ENCODE results near the gene PRKCE. TPM values are rescaled to one million over a fixed set of nuclear protein-coding genes. Genes with fewer than 3 reads are reported as not detected.

Gene PRKCE
- total RNA-seq, 4 donors from 2014 or later = 20.0 to 29.7 (median 25.2) TPM

DNA sequence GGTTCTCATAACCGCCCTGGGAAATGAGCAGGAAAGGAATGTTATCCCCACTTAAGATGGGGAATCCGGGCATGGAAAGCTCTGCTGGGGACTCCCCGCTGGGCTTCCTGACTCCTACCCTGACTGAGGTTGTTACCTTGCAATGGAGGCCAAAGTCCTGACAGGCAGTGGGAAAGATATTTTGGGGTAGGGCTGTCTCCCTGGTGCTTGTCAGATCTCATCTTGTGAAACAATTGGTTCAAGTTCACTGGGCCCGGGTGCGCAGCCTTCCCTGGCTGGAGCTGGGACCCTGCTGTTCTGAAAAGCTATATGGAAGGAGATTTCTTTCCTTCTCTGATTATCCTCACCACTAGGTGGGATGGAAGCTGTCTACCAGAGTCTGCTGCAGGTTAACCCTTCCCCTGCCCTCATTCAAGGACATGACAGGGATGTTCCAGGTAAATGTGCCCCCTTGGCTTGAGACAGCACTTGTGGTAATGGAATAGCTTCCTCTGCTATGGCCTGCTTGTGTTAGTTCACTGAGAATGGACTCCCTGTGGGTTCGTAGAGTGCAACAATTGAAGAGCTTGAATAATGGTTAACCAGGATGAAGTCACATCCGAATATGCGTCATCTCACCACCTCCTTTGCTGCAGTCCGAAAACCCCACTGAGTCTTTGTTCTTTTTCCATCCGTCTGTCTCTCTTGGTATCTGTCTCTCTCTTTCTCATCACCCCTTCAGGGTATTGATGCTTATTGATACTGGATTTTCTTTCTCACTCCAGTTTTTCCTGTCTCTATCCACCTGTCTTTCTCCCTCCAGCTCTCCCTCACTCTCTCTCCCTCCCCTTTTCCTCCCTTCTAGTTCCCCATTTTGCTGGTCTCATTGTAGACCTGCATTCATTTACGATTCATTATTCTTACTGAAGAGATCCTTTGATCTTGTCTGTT lies 577.9 kb downstream of the PRKCE start:
- no peaks in the 10 kb centered on the region for H3K36me3 ChIP-seq
- H3K9me3 ChIP-seq = no peaks in the 10 kb centered on the region
- H3K27ac ChIP-seq = peak overlapping the region in 1 of 4 donors; percentile 44
- H3K4me3 ChIP-seq = no peak overlapping the region
- DNase-seq = peak in 1 of 3 donors; percentile 55
- peaks cover 0 to 11% (median 6%) of the 10 kb centered on the region in 4 donors for H3K4me1 ChIP-seq
- H3K27me3 ChIP-seq = no peaks in the 10 kb centered on the region
- TF ChIP-seq, protein P1, sequence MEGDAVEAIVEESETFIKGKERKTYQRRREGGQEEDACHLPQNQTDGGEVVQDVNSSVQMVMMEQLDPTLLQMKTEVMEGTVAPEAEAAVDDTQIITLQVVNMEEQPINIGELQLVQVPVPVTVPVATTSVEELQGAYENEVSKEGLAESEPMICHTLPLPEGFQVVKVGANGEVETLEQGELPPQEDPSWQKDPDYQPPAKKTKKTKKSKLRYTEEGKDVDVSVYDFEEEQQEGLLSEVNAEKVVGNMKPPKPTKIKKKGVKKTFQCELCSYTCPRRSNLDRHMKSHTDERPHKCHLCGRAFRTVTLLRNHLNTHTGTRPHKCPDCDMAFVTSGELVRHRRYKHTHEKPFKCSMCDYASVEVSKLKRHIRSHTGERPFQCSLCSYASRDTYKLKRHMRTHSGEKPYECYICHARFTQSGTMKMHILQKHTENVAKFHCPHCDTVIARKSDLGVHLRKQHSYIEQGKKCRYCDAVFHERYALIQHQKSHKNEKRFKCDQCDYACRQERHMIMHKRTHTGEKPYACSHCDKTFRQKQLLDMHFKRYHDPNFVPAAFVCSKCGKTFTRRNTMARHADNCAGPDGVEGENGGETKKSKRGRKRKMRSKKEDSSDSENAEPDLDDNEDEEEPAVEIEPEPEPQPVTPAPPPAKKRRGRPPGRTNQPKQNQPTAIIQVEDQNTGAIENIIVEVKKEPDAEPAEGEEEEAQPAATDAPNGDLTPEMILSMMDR (IDR thresholded peaks at IDR 0.05) = peak in 1 of 6 experiments; percentile 5
- no peak for TF ChIP-seq POLR2A (IDR thresholded peaks at IDR 0.05)

DNA sequence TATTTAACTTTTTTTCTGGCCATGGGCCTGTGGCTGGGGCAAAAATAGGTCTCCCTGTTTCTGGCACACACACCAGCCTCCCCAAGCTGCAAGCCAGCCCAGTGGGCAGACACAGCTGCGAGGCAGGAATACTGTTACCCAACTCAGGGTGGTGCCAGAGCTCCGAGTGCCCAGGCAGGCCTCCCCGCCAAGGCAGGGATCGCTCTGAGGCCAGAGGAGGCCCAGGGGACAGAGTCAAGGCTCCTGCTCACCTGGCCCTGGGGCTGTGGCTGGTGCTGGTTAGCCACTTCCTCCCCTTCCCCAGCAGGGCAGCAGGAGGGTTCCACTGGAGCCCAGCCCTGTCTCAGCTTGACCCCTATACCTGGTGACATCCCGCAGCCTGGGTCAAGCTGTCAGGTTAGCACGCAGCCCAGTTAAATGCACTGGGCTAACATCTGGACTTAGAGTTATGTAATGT lies 578.7 kb downstream of the PRKCE start:
- peak in 1 of 3 donors; percentile 57 for DNase-seq
- H3K36me3 ChIP-seq = no peaks in the 10 kb centered on the region
- H3K4me1 ChIP-seq = peaks cover 0 to 7% (median 6%) of the 10 kb centered on the region in 4 donors
- TF ChIP-seq POLR2A (IDR thresholded peaks at IDR 0.05) = no peak
- TF ChIP-seq, protein P1 (IDR thresholded peaks at IDR 0.05) = no peak
- H3K27ac ChIP-seq = peak overlapping the region in 1 of 4 donors; percentile 51
- H3K27me3 ChIP-seq = no peaks in the 10 kb centered on the region
- H3K9me3 ChIP-seq = no peaks in the 10 kb centered on the region
- H3K4me3 ChIP-seq = no peak overlapping the region

DNA sequence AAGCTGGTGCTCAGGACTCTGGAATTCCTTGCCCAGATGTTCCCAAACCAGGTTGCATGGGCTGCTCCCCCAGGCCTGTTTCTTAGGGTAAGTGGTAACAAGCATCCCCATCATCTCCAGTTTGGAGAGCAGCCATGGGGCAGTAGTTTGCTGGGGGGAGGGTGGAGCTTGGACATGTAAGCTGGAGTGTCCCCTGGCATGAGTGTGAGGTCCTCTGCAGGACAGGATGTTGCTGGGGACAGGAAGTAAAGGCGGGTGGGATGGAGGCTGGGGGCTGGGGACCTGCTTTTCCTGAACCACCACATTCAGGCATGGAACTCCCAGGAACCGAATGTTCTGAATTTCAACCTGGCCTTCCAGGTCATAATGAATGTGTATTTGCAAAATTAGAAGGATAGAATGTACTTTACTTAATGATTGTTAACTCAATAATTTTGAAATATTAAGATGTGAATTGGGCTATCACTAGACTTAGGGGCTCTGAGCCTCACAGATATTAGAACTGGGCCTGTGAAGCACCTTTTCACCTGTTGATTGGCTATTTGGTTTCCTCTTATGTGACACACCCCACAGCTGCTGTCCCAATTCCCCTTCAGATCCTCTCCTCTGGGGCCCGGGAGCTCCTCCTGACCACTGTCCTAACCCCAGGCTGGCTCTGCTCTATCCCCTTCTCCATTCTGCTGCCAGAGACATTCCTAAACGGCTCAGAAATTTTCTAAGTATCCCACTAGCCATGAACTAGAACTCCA lies 579.4 kb downstream of the PRKCE start:
- H3K9me3 ChIP-seq = no peaks in the 10 kb centered on the region
- no peak for DNase-seq
- no peak overlapping the region for H3K4me3 ChIP-seq
- peaks cover 0 to 7% (median 5%) of the 10 kb centered on the region in 4 donors for H3K4me1 ChIP-seq
- no peaks in the 10 kb centered on the region for H3K36me3 ChIP-seq
- H3K27ac ChIP-seq = peak overlapping the region in 1 of 4 donors; percentile 51
- no peaks in the 10 kb centered on the region for H3K27me3 ChIP-seq
- TF ChIP-seq, protein P1 (IDR thresholded peaks at IDR 0.05) = no peak
- no peak for TF ChIP-seq POLR2A (IDR thresholded peaks at IDR 0.05)

DNA sequence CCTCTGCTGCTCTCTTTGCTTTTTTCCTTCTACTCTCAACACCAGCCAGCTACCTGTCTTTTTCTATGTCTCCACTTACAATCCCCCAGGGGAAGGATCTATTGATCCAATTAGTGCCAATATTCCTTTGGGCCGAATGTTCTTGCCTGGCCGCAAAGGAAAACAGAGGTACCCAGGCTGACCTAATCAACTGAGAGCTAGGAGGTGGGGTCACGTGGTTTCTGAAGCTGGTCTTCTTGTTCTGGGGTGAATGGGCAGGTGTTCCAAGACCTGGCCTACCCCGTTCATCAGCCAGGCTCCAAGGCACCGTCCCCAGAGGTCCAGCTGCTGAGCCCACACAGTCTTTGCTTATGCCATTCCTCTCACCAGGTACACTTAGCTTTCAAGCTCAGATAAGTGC lies 580.2 kb downstream of the PRKCE start:
- peaks cover 0 to 7% (median 5%) of the 10 kb centered on the region in 4 donors for H3K4me1 ChIP-seq
- H3K27ac ChIP-seq = no peak overlapping the region
- no peak overlapping the region for H3K4me3 ChIP-seq
- no peaks in the 10 kb centered on the region for H3K9me3 ChIP-seq
- no peak for TF ChIP-seq POLR2A (IDR thresholded peaks at IDR 0.05)
- TF ChIP-seq, protein P1 (IDR thresholded peaks at IDR 0.05) = no peak
- H3K36me3 ChIP-seq = no peaks in the 10 kb centered on the region
- no peak for DNase-seq
- H3K27me3 ChIP-seq = no peaks in the 10 kb centered on the region

DNA sequence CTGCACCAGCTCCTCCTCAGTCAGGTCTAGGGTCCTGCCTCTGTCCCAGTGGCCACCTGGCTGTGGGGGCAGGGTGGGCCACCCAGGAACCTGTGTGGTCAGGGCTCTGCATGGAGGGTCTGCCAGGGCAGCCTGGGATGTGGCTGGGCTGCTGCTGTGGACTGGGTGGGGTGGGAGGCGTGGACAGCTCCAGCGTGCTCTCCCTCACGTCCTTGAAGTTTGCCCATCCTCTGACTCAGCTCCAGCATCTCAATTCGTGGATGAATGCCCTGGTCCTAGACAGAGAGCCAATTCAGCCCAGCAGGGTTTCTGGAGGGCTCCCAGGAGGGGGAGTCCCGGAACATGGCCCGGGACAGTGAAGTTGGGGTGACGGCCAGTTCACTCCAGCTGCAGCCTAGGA lies 581.4 kb downstream of the PRKCE start:
- no peak for DNase-seq
- Histone ChIP-seq H3K27ac (no peak overlapping the region), H3K27me3 (no peaks in the 10 kb centered on the region), H3K4me3 (no peak overlapping the region), H3K4me1 (peaks cover 0 to 7% (median 5%) of the 10 kb centered on the region in 4 donors), H3K9me3 (no peaks in the 10 kb centered on the region), H3K36me3 (no peaks in the 10 kb centered on the region)
- TF ChIP-seq, protein P1 (IDR thresholded peaks at IDR 0.05) = no peak
- no peak for TF ChIP-seq POLR2A (IDR thresholded peaks at IDR 0.05)
